Measurements from ENCODE around the gene PRRT2.

The PRRT2 gene

GRCh38 chr16:29825145-29826044, 13.4 kb downstream of the PRRT2 start:
- no peak overlapping the region for H3K4me3 ChIP-seq (ENCODE audit: low read depth, low read length)
- H3K79me1 ChIP-seq (ENCODE audit: low read length) = peaks cover 7% of the 10 kb centered on the region
- no peak overlapping the region for H3K23ac ChIP-seq (ENCODE audit: low read length)
- H3K4ac ChIP-seq (ENCODE audit: low read depth, low read length) = no peak overlapping the region
- H3K36me3 ChIP-seq (ENCODE audit: control insufficient read depth in 1 of 2, insufficient read depth in 2 of 2, low read length in 2 of 2) = no peaks in the 10 kb centered on the region
- H4K91ac ChIP-seq (ENCODE audit: low read depth, low read length) = peak overlapping the region; percentile 39
- H3K9ac ChIP-seq (ENCODE audit: low read length) = no peak overlapping the region
- no peaks in the 10 kb centered on the region for H3K27me3 ChIP-seq (ENCODE audit: insufficient read depth, low read length)
- H2BK120ac ChIP-seq (ENCODE audit: insufficient read depth, low read length, poor library complexity) = no peak overlapping the region
- no peak overlapping the region for H3K27ac ChIP-seq (ENCODE audit: low read depth, low read length)
- no peak overlapping the region for H3K4me2 ChIP-seq (ENCODE audit: low read length)
- H2AFZ ChIP-seq (ENCODE audit: insufficient read depth, low read length, poor library complexity) = peak overlapping the region; percentile 55
- no CpG with 5 or more reads among the region's 10 CpGs for WGBS (ENCODE audit: extremely low coverage, insufficient coverage, insufficient read length)
- no peak overlapping the region for H4K12ac ChIP-seq (ENCODE audit: low read depth, low read length)
- peaks cover 7% of the 10 kb centered on the region in 2 experiments for H3K4me1 ChIP-seq (ENCODE audit: control insufficient read depth in 1 of 2, insufficient read depth in 2 of 2, low read length in 2 of 2)
- no peaks in the 10 kb centered on the region for H3K9me3 ChIP-seq (ENCODE audit: insufficient read depth, low read depth, low read length)
- peak overlapping the region; percentile 62 for H3K14ac ChIP-seq (ENCODE audit: low read length)
- peak overlapping the region; percentile 46 for H3K18ac ChIP-seq (ENCODE audit: low read length)
- H2AK5ac ChIP-seq (ENCODE audit: low read length) = no peak overlapping the region
- peaks cover 2% of the 10 kb centered on the region for H3K79me2 ChIP-seq (ENCODE audit: control insufficient read depth, insufficient read depth, low read length, poor library complexity)
- DNase-seq = no peak
- H4K8ac ChIP-seq (ENCODE audit: low read depth, low read length) = peak overlapping the region; percentile 18
- H2BK5ac ChIP-seq (ENCODE audit: low read depth, low read length, poor library complexity) = no peak overlapping the region
- peak overlapping the region; percentile 70 for H2BK12ac ChIP-seq (ENCODE audit: low read length)

DNA sequence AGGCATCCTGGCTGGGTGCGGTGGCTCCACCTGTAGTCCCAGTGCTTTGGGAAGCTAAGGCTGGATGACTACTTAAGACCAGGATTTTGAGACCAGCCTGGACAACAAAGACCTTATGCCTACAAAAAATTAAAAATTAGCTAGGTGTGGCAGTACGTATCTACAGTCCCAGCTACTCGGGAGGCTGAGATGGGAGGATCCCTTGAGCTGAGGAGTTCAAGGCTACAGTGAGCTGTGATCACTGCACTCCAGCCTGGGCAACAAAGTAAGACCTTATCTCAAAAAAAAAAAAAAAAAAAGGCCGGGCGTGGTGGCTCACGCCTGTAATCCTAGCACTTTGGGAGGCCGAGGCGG, 14.3 kb downstream of the PRRT2 start:
- Histone ChIP-seq H2BK120ac (ENCODE audit: insufficient read depth, low read length, poor library complexity) (no peak overlapping the region), H3K14ac (ENCODE audit: low read length) (no peak overlapping the region), H3K27ac (ENCODE audit: low read depth, low read length) (no peak overlapping the region), H3K4me3 (ENCODE audit: low read depth, low read length) (no peak overlapping the region), H2BK5ac (ENCODE audit: low read depth, low read length, poor library complexity) (no peak overlapping the region), H4K91ac (ENCODE audit: low read depth, low read length) (no peak overlapping the region), H3K79me2 (ENCODE audit: control insufficient read depth, insufficient read depth, low read length, poor library complexity) (peaks cover 2% of the 10 kb centered on the region), H3K79me1 (ENCODE audit: low read length) (peaks cover 7% of the 10 kb centered on the region), H3K23ac (ENCODE audit: low read length) (no peak overlapping the region), H2AK5ac (ENCODE audit: low read length) (no peak overlapping the region), H3K4ac (ENCODE audit: low read depth, low read length) (no peak overlapping the region), H3K9me3 (ENCODE audit: insufficient read depth, low read depth, low read length) (no peaks in the 10 kb centered on the region), H3K4me1 (ENCODE audit: control insufficient read depth in 1 of 2, insufficient read depth in 2 of 2, low read length in 2 of 2) (peaks cover 7% of the 10 kb centered on the region in 2 experiments), H3K4me2 (ENCODE audit: low read length) (no peak overlapping the region), H3K27me3 (ENCODE audit: insufficient read depth, low read length) (no peaks in the 10 kb centered on the region), H2BK12ac (ENCODE audit: low read length) (no peak overlapping the region), H4K12ac (ENCODE audit: low read depth, low read length) (no peak overlapping the region), H3K18ac (ENCODE audit: low read length) (no peak overlapping the region), H2AFZ (ENCODE audit: insufficient read depth, low read length, poor library complexity) (no peak overlapping the region), H3K36me3 (ENCODE audit: control insufficient read depth in 1 of 2, insufficient read depth in 2 of 2, low read length in 2 of 2) (no peaks in the 10 kb centered on the region), H3K9ac (ENCODE audit: low read length) (no peak overlapping the region), H4K8ac (ENCODE audit: low read depth, low read length) (no peak overlapping the region)
- WGBS (ENCODE audit: extremely low coverage, insufficient coverage, insufficient read length) = no CpG with 5 or more reads among the region's 8 CpGs
- DNase-seq = no peak

- Histone ChIP-seq H4K12ac (ENCODE audit: low read depth, low read length) (no peak overlapping the region), H3K36me3 (ENCODE audit: control insufficient read depth in 1 of 2, insufficient read depth in 2 of 2, low read length in 2 of 2) (peaks cover 2 to 3% of the 10 kb centered on the region in 2 experiments), H2AK5ac (ENCODE audit: low read length) (no peak overlapping the region), H3K9ac (ENCODE audit: low read length) (no peak overlapping the region), H3K4me1 (ENCODE audit: control insufficient read depth in 1 of 2, insufficient read depth in 2 of 2, low read length in 2 of 2) (no peaks in the 10 kb centered on the region), H3K4me2 (ENCODE audit: low read length) (no peak overlapping the region), H3K23ac (ENCODE audit: low read length) (no peak overlapping the region), H2BK120ac (ENCODE audit: insufficient read depth, low read length, poor library complexity) (no peak overlapping the region), H3K4ac (ENCODE audit: low read depth, low read length) (no peak overlapping the region), H3K27ac (ENCODE audit: low read depth, low read length) (no peak overlapping the region), H2BK5ac (ENCODE audit: low read depth, low read length, poor library complexity) (no peak overlapping the region), H3K79me1 (ENCODE audit: low read length) (no peaks in the 10 kb centered on the region), H3K4me3 (ENCODE audit: low read depth, low read length) (no peak overlapping the region), H3K79me2 (ENCODE audit: control insufficient read depth, insufficient read depth, low read length, poor library complexity) (no peaks in the 10 kb centered on the region), H4K91ac (ENCODE audit: low read depth, low read length) (no peak overlapping the region), H3K9me3 (ENCODE audit: insufficient read depth, low read depth, low read length) (no peaks in the 10 kb centered on the region), H3K14ac (ENCODE audit: low read length) (no peak overlapping the region), H4K8ac (ENCODE audit: low read depth, low read length) (no peak overlapping the region), H3K27me3 (ENCODE audit: insufficient read depth, low read length) (no peaks in the 10 kb centered on the region), H2BK12ac (ENCODE audit: low read length) (no peak overlapping the region), H2AFZ (ENCODE audit: insufficient read depth, low read length, poor library complexity) (no peak overlapping the region), H3K18ac (ENCODE audit: low read length) (no peak overlapping the region)
- DNase-seq = no peak
- WGBS (ENCODE audit: extremely low coverage, insufficient coverage, insufficient read length) = no CpG with 5 or more reads among the region's 11 CpGs
Measured at GRCh38 chr16:29830774-29831173, 18.8 kb downstream of the PRRT2 start.

- no peak overlapping the region for H2AK5ac ChIP-seq (ENCODE audit: low read length)
- no peak overlapping the region for H3K18ac ChIP-seq (ENCODE audit: low read length)
- H3K79me2 ChIP-seq (ENCODE audit: control insufficient read depth, insufficient read depth, low read length, poor library complexity) = no peaks in the 10 kb centered on the region
- H4K8ac ChIP-seq (ENCODE audit: low read depth, low read length) = no peak overlapping the region
- H2AFZ ChIP-seq (ENCODE audit: insufficient read depth, low read length, poor library complexity) = no peak overlapping the region
- no peaks in the 10 kb centered on the region for H3K27me3 ChIP-seq (ENCODE audit: insufficient read depth, low read length)
- no peak overlapping the region for H3K9ac ChIP-seq (ENCODE audit: low read length)
- H3K4me1 ChIP-seq (ENCODE audit: control insufficient read depth in 1 of 2, insufficient read depth in 2 of 2, low read length in 2 of 2) = no peaks in the 10 kb centered on the region
- no peak overlapping the region for H3K23ac ChIP-seq (ENCODE audit: low read length)
- H2BK5ac ChIP-seq (ENCODE audit: low read depth, low read length, poor library complexity) = no peak overlapping the region
- no peak overlapping the region for H3K4me3 ChIP-seq (ENCODE audit: low read depth, low read length)
- H3K9me3 ChIP-seq (ENCODE audit: insufficient read depth, low read depth, low read length) = no peaks in the 10 kb centered on the region
- WGBS (ENCODE audit: extremely low coverage, insufficient coverage, insufficient read length) = no CpG with 5 or more reads among the region's 2 CpGs
- no peak overlapping the region for H4K12ac ChIP-seq (ENCODE audit: low read depth, low read length)
- H2BK120ac ChIP-seq (ENCODE audit: insufficient read depth, low read length, poor library complexity) = no peak overlapping the region
- no peaks in the 10 kb centered on the region for H3K79me1 ChIP-seq (ENCODE audit: low read length)
- no peak overlapping the region for H3K27ac ChIP-seq (ENCODE audit: low read depth, low read length)
- H3K4me2 ChIP-seq (ENCODE audit: low read length) = no peak overlapping the region
- H3K36me3 ChIP-seq (ENCODE audit: control insufficient read depth in 1 of 2, insufficient read depth in 2 of 2, low read length in 2 of 2) = peaks cover 2 to 3% of the 10 kb centered on the region in 2 experiments
- H4K91ac ChIP-seq (ENCODE audit: low read depth, low read length) = no peak overlapping the region
- DNase-seq = no peak
- H2BK12ac ChIP-seq (ENCODE audit: low read length) = no peak overlapping the region
- H3K4ac ChIP-seq (ENCODE audit: low read depth, low read length) = no peak overlapping the region
- H3K14ac ChIP-seq (ENCODE audit: low read length) = no peak overlapping the region
Measured at GRCh38 chr16:29831490-29831889, 19.5 kb downstream of the PRRT2 start.
